DOHH2 (cell line): ENCODE measurements around the gene SERAC1.

Source experiments
- H3F3A ChIP-seq: fragments of 200-600 bp; sonication (generic), shearing (Covaris generic); 2 replicates; pipeline ENCODE4 v1.6.0; 2016; ENCODE audit warnings: antibody characterized with exemption, mild to moderate bottlenecking; ENCODE audit not compliant: control insufficient read depth, insufficient read depth
- H3K27ac ChIP-seq: fragments of 200-600 bp; sonication (generic); 2 replicates; pipeline ENCODE4 v1.5.1; 2014; ENCODE audit warnings: low read depth, mild to moderate bottlenecking, low read length, moderate library complexity
- H3K27me3 ChIP-seq: fragments of 200-600 bp; sonication (generic); 2 replicates; pipeline ENCODE4 v1.6.1; 2014; ENCODE audit warnings: mild to moderate bottlenecking, low read length, mixed read lengths; ENCODE audit not compliant: control insufficient read depth
- H3K36me3 ChIP-seq: fragments of 200-600 bp; sonication (generic); 2 replicates; pipeline ENCODE4 v1.6.1; 2014; ENCODE audit warnings: mild to moderate bottlenecking, low read length, moderate library complexity, mixed read lengths; ENCODE audit not compliant: control insufficient read depth
- H3K4me1 ChIP-seq: fragments of 200-600 bp; sonication (generic); 2 replicates; pipeline ENCODE4 v1.6.1; 2014; ENCODE audit warnings: mild to moderate bottlenecking, low read length, mixed read lengths; ENCODE audit not compliant: control insufficient read depth
- H3K4me2 ChIP-seq: fragments of 200-600 bp; sonication (generic); 2 replicates; pipeline ENCODE4 v1.6.0; 2014; ENCODE audit warnings: mild to moderate bottlenecking, low read length, moderate library complexity
- H3K4me3 ChIP-seq: fragments of 200-600 bp; sonication (generic); 2 replicates; pipeline ENCODE4 v1.5.1; 2014; ENCODE audit warnings: mild to moderate bottlenecking, low read length, mixed read lengths
- H3K79me2 ChIP-seq: fragments of 200-600 bp; sonication (generic); 2 replicates; pipeline ENCODE4 v1.6.1; 2014; ENCODE audit warnings: mild to moderate bottlenecking, low read length, mixed read lengths; ENCODE audit not compliant: control insufficient read depth
- H3K9me2 ChIP-seq: fragments of 200-600 bp; sonication (generic); replicated peaks from 2 replicates; pipeline ENCODE4 v1.6.1; 2014; ENCODE audit warnings: mild to moderate bottlenecking, low read length, mixed read lengths; ENCODE audit not compliant: control insufficient read depth
- H3K9me3 ChIP-seq: fragments of 200-600 bp; sonication (generic); 2 replicates; pipeline ENCODE4 v1.6.1; 2014; ENCODE audit warnings: antibody characterized with exemption, low read length, mixed read lengths; ENCODE audit not compliant: control insufficient read depth, insufficient read depth
- H4K20me1 ChIP-seq: fragments of 200-600 bp; sonication (generic); 2 replicates; pipeline ENCODE4 v1.6.0; 2014; ENCODE audit warnings: low read depth, mild to moderate bottlenecking, antibody characterized with exemption, low read length, moderate library complexity; ENCODE audit not compliant: control insufficient read depth, insufficient read depth
- EZH2phosphoT487 ChIP-seq: fragments of 200-600 bp; sonication (generic); IDR thresholded peaks from 2 replicates; pipeline ENCODE4 v1.6.1; 2017; ENCODE audit warnings: borderline replicate concordance, mild to moderate bottlenecking, antibody characterized with exemption, low read length, moderate library complexity, mixed read lengths
- TF ChIP-seq, protein P1 (sequence below): fragments of 200-600 bp; sonication (generic); IDR thresholded peaks from one replicate; pipeline ENCODE4 v1.5.1; 2014; ENCODE audit warnings: antibody characterized with exemption, mild to moderate bottlenecking, low read depth, low read length; ENCODE audit not compliant: poor library complexity, severe bottlenecking

Gene SERAC1

DNA sequence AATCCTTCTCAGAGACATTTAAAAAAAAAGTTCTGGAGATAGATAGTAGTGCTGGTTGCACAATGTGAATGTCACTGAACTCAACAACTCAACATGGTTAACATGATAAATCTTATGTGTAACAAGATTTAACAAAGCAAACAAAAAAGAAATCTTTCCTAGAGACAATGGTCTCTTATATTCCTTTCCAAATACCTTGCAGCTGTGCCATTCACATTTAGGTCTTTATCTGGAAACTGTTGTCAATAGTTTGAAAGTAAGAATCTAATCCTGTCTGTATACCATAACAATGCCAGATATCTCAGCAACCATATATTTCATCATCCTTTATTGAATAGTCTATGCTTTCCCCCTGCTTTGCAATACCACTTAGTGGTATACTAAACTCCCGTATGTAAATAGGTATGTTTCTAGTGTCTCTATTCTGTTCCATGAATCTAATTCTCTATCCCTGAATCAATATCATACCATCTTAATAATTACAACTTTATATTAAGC is 2.1 kb downstream of the SERAC1 start:
- no peak overlapping the region for H3K4me3 ChIP-seq
- H3K27me3 ChIP-seq, result no peaks in the 10 kb centered on the region
- H3K4me2 ChIP-seq, result no peak overlapping the region

DNA sequence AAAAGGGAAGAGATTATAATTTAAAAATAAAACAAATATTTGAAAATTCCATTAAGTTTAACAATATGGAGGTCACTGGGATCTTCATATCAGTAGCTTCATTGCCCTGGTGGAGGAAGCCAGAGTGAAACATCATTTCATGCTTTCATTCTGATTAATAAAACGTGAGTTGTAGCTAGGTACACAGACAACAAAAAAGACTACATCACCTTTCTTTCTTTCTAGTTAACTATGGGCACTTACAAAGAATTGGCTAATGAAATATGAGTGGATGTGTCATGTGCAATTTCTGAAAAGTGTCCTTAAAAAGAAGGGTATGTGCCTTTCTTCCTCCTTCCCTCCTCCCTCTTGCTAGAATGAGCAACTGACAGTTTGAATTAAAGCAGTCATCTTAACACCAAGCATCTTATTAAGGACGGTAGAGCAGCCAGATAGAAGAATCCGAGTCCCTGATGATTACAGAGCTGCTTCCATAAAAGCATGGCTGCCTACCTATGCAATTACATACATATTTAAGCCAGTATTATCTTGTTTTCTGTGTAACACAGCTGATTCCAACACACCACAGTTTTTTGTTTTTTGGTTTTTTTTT is 3.4 kb downstream of the SERAC1 start:
- no peaks in the 10 kb centered on the region for H3K36me3 ChIP-seq
- peaks cover 9% of the 10 kb centered on the region for H3K4me1 ChIP-seq
- H4K20me1 ChIP-seq, result no peaks in the 10 kb centered on the region
- peaks cover 4% of the 10 kb centered on the region for H3K79me2 ChIP-seq
- no peak overlapping the region for H3K4me3 ChIP-seq
- TF ChIP-seq, protein P1, sequence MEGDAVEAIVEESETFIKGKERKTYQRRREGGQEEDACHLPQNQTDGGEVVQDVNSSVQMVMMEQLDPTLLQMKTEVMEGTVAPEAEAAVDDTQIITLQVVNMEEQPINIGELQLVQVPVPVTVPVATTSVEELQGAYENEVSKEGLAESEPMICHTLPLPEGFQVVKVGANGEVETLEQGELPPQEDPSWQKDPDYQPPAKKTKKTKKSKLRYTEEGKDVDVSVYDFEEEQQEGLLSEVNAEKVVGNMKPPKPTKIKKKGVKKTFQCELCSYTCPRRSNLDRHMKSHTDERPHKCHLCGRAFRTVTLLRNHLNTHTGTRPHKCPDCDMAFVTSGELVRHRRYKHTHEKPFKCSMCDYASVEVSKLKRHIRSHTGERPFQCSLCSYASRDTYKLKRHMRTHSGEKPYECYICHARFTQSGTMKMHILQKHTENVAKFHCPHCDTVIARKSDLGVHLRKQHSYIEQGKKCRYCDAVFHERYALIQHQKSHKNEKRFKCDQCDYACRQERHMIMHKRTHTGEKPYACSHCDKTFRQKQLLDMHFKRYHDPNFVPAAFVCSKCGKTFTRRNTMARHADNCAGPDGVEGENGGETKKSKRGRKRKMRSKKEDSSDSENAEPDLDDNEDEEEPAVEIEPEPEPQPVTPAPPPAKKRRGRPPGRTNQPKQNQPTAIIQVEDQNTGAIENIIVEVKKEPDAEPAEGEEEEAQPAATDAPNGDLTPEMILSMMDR, result no peak
- TF ChIP-seq EZH2phosphoT487, result no peak
- no peaks in the 10 kb centered on the region for H3K9me3 ChIP-seq
- H3K9me2 ChIP-seq, result no peaks in the 10 kb centered on the region
- H3K4me2 ChIP-seq, result no peak overlapping the region
- H3K27me3 ChIP-seq, result no peaks in the 10 kb centered on the region
- H3K27ac ChIP-seq, result no peak overlapping the region
- no peaks in the 10 kb centered on the region; the same call in 1 of the 2 replicates for H3F3A ChIP-seq

More for the DNA sequence above, 2.1 kb downstream of the SERAC1 start:
- H3K4me1 ChIP-seq, result peaks cover 9% of the 10 kb centered on the region
- no peaks in the 10 kb centered on the region for H3K9me2 ChIP-seq
- no peak overlapping the region for H3K27ac ChIP-seq
- no peaks in the 10 kb centered on the region for H3K36me3 ChIP-seq
- peaks cover 4% of the 10 kb centered on the region for H3F3A ChIP-seq
- H3K79me2 ChIP-seq, result peaks cover 4% of the 10 kb centered on the region
- H3K9me3 ChIP-seq, result no peaks in the 10 kb centered on the region
- no peaks in the 10 kb centered on the region for H4K20me1 ChIP-seq
- no peak for TF ChIP-seq EZH2phosphoT487
- TF ChIP-seq, protein P1, result no peak

DNA sequence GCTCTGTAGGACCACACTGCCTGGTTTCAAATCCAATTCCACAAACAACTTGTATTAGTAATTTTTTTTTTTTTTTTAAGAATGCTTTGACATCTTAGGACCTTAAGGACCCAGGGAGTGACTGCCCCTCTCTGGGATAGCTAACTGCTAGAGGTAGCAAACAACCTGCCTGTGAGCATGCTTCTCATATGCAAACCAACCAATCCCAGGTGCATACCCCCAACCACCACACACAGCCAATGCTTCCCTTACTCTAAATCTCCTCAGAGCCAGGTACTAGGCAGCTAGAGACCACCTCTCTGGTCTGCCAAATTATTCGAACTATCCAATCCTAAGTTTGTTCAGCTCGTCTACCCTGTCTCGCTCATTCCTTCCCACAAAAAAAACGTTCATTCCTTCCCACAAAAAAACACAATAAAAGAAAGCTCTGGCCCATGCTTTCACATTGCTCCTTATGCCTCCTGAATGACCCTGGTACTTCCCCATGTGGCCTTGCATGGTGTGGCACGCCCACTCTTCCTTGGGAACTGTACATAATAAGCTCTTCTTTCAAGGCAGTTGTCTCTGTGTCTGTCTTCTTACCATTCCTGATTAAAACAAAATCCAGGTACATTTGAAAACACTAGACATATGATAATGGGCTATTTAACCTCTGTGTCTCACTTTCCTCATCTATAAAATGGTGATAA is 6.4 kb downstream of the SERAC1 start:
- TF ChIP-seq EZH2phosphoT487, result no peak
- TF ChIP-seq, protein P1, result no peak
- Histone ChIP-seq H3K4me1 (peaks cover 1% of the 10 kb centered on the region), H3K4me3 (no peak overlapping the region), H3K27ac (no peak overlapping the region), H3K36me3 (0 out of 2 replicates have a peak, but pooled peaks cover 3% of the 10 kb centered on the region), H3K4me2 (no peak overlapping the region), H4K20me1 (no peaks in the 10 kb centered on the region), H3K9me2 (no peaks in the 10 kb centered on the region), H3K27me3 (no peaks in the 10 kb centered on the region), H3K9me3 (no peaks in the 10 kb centered on the region), H3F3A (no peaks in the 10 kb centered on the region; the same call in none of the 2 replicates), H3K79me2 (no peaks in the 10 kb centered on the region)
